Esophagus (tissue), 2 donors: ENCODE results near the gene ACACB. TPM values are rescaled to one million over a fixed set of nuclear protein-coding genes. Genes with fewer than 3 reads are reported as not detected.

Experiments used
- polyA plus RNA-seq, 2 donors: library from polyadenylated mRNA; stranded (reverse); fragments of 200-250 nt; gene quantifications; one replicate each; pipeline ENCODE4 v1.2.3, GENCODE V29; 2013
- donor health status: healthy with polysubstance abuse.
- donor health status: Bipolar disorder and iron deficiency.

The ACACB gene
- polyA plus RNA-seq, 2 donors, result 8.6 to 18.2 TPM

Other genes starting within 250 kb of the ACACB start
- not detected for gene DAO, start 236.5 kb upstream of the ACACB start, polyA plus RNA-seq
- not detected for gene SVOP, start 95.5 kb upstream of the ACACB start, polyA plus RNA-seq
- 1 to 10 TPM; 3.8 to 4.3 TPM for gene USP30, start 64.0 kb upstream of the ACACB start, polyA plus RNA-seq
- 10 to 100 TPM; 20.1 to 28.5 TPM for gene ALKBH2, start 23.1 kb upstream of the ACACB start, polyA plus RNA-seq
- gene UNG, start 19.0 kb upstream of the ACACB start, polyA plus RNA-seq, result 10 to 100 TPM; 22.9 to 27.5 TPM
- gene FOXN4, start 192.7 kb downstream of the ACACB start, polyA plus RNA-seq, result not detected
- under 1 TPM; 0.62 to 0.86 TPM for gene MYO1H, start 231.3 kb downstream of the ACACB start, polyA plus RNA-seq